HG03159 (cell line): ENCODE measurements around the gene RHBDF2.

Experiments
- ATAC-seq: cut with Tn5 transposase; IDR thresholded peaks from one replicate; pipeline ENCODE4 v1.9.1; 2021; ENCODE audit warnings: mild to moderate bottlenecking, moderate library complexity; ENCODE audit not compliant: unreplicated experiment

RHBDF2 gene

GRCh38 chr17:76484228-76484725 lies 16.9 kb downstream of the RHBDF2 start:
- ATAC-seq = no peak

- peak; percentile 69 for ATAC-seq
Measured at GRCh38 chr17:76481071-76481655, 20.1 kb downstream of the RHBDF2 start.

- peak; percentile 15 for ATAC-seq
Measured at GRCh38 chr17:76480632-76481031, 20.6 kb downstream of the RHBDF2 start.

- ATAC-seq = no peak
Measured at GRCh38 chr17:76479515-76480060, 21.6 kb downstream of the RHBDF2 start.

GRCh38 chr17:76478730-76479514 lies 22.3 kb downstream of the RHBDF2 start:
- ATAC-seq = no peak

GRCh38 chr17:76478097-76478496 lies 23.1 kb downstream of the RHBDF2 start:
- ATAC-seq = no peak

- ATAC-seq = no peak
Measured at GRCh38 chr17:76477576-76477975, 23.6 kb downstream of the RHBDF2 start.

- ATAC-seq = no peak
Measured at GRCh38 chr17:76476736-76477135, 24.5 kb downstream of the RHBDF2 start.

GRCh38 chr17:76475302-76475701 lies 25.9 kb downstream of the RHBDF2 start:
- ATAC-seq = no peak

- no peak for ATAC-seq
Measured at GRCh38 chr17:76474894-76475293, 26.3 kb downstream of the RHBDF2 start.

GRCh38 chr17:76474238-76474637 lies 27.0 kb downstream of the RHBDF2 start:
- no peak for ATAC-seq

- no peak for ATAC-seq
Measured at GRCh38 chr17:76473541-76473985, 27.7 kb downstream of the RHBDF2 start.

- no peak for ATAC-seq
Measured at GRCh38 chr17:76472726-76473125, 28.5 kb downstream of the RHBDF2 start.

- no peak for ATAC-seq
Measured at GRCh38 chr17:76472258-76472645, 29.0 kb downstream of the RHBDF2 start.

GRCh38 chr17:76471498-76472257 lies 29.5 kb downstream of the RHBDF2 start:
- no peak for ATAC-seq

GRCh38 chr17:76469991-76470739 lies 31.1 kb downstream of the RHBDF2 start:
- no peak for ATAC-seq

- no peak for ATAC-seq
Measured at GRCh38 chr17:76469076-76469990, 31.9 kb downstream of the RHBDF2 start.

GRCh38 chr17:76468634-76469010 lies 32.6 kb downstream of the RHBDF2 start:
- no peak for ATAC-seq

GRCh38 chr17:76467809-76468633 lies 33.2 kb downstream of the RHBDF2 start:
- ATAC-seq = no peak
